Natural killer cell (primary cell): ENCODE results near the gene LRRC4. TPM values are rescaled to one million over a fixed set of nuclear protein-coding genes. Genes with fewer than 3 reads are reported as not detected.

ENCODE experiments used
- ATAC-seq, 3 donors: fragments of 150-1000 bp in 2 of 3; fragments of 200-7000 bp in 1 of 3; cut with Tn5 transposase; 1 replicate in 1 of 3; 2 replicates in 2 of 3; pipeline ENCODE4 v1.10.0; 2021; ENCODE audit warnings: mild to moderate bottlenecking in 2 of 3, moderate library complexity in 2 of 3
- DNase-seq, 2 donors: peaks; one replicate each; pipeline versions ENCODE4 v3.0.0 to v3.0.0-alpha.2; 2013 to 2021; ENCODE audit warnings: mixed read lengths in 1 of 2
- H3K27ac ChIP-seq: one replicate; pipeline ENCODE4 v1.5.1; 2013; ENCODE audit warnings: mild to moderate bottlenecking, low read length
- H3K27me3 ChIP-seq: one replicate; pipeline ENCODE4 v1.6.1; 2013; ENCODE audit warnings: low read length; ENCODE audit not compliant: control insufficient read depth, insufficient read depth
- H3K36me3 ChIP-seq: one replicate; pipeline ENCODE4 v1.6.1; 2013; ENCODE audit warnings: low read length; ENCODE audit not compliant: control insufficient read depth, insufficient read depth
- H3K4me1 ChIP-seq: one replicate; pipeline ENCODE4 v1.6.1; 2013; ENCODE audit warnings: low read length; ENCODE audit not compliant: control insufficient read depth, insufficient read depth
- H3K4me3 ChIP-seq: one replicate; pipeline ENCODE4 v1.5.1; 2013; ENCODE audit warnings: low read length
- H3K9me3 ChIP-seq: one replicate; pipeline ENCODE4 v1.6.1; 2013; ENCODE audit warnings: low read length; ENCODE audit not compliant: control insufficient read depth, insufficient read depth
- H3K27ac Mint-ChIP-seq, 2 donors: one replicate each; pipeline ENCODE4 v1.8.0; 2022; ENCODE audit warnings: mild to moderate bottlenecking in 2 of 2, mixed read lengths in 2 of 2, moderate library complexity in 1 of 2
- H3K27me3 Mint-ChIP-seq, 2 donors: one replicate each; pipeline ENCODE4 v1.8.0; 2022; ENCODE audit warnings: low read depth in 2 of 2, mixed read lengths in 2 of 2
- H3K36me3 Mint-ChIP-seq: one replicate; pipeline ENCODE4 v1.8.0; 2022; ENCODE audit warnings: mixed read lengths
- H3K4me1 Mint-ChIP-seq, 2 donors: one replicate each; pipeline ENCODE4 v1.8.0; 2022; ENCODE audit warnings: mixed read lengths in 2 of 2
- H3K4me3 Mint-ChIP-seq: one replicate; pipeline ENCODE4 v1.8.0; 2022; ENCODE audit warnings: mild to moderate bottlenecking, moderate library complexity, mixed read lengths
- H3K9me3 Mint-ChIP-seq, 2 donors: one replicate each; pipeline ENCODE4 v1.8.0; 2022; ENCODE audit warnings: mixed read lengths in 2 of 2
- WGBS: methylation state at CpG from one replicate; pipeline ENCODE4 v1.1.7; 2013; ENCODE audit warnings: missing lambda C conversion rate; ENCODE audit not compliant: insufficient coverage; 5-methylcytosine and 5-hydroxymethylcytosine counted together
- intact Hi-C: fragments of 100-400 bp; cut with micrococcal nuclease; formaldehyde crosslinking; loops from one replicate; pipeline ENCODE4 v1.14.2; 2022
- total RNA-seq, 4 donors: library from RNA; stranded (reverse); fragments of 120-200 nt in 1 of 4; gene quantifications; one replicate each; pipeline versions ENCODE4 v1.2.3 to v1.2.4, GENCODE V29; 2013 to 2022
- TF ChIP-seq, protein P1 (sequence below): fragments of 200-600 bp; IDR thresholded peaks from one replicate; pipeline ENCODE4 v1.8.0; 2022; ENCODE audit warnings: antibody characterized with exemption

Gene LRRC4
- total RNA-seq, 3 donors from 2014 or later (not counting 1 experiment from before 2014, with no cell fraction given): 0.79 to 2.4 (median 1.8) TPM

DNA sequence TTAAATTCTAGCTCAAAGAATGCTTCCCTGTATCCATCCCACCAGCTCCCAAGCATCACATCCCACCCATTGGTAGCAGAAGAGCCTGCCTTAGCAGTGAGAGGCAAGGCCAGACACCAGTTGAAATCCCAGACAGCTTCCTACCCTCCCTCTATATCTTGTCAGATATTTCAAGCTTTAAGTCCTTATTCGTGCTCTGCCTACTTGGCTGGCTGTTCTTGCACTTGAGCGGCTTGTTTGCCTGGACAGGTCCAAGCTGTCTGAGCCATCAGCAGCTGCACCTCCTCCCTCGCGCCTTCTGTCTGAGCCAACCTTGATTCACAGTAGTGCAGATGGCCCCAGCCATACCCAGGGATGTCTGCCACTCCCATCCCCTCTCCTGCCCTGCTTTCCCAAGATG is 16.4 kb downstream of the LRRC4 start:
- Mint-ChIP-seq H3K4me1 (peaks cover 0 to 8% of the 10 kb centered on the region in 2 donors), H3K9me3 (no peaks in the 10 kb centered on the region), H3K36me3 (no peaks in the 10 kb centered on the region), H3K27me3 (no peaks in the 10 kb centered on the region), H3K27ac (no peak overlapping the region), H3K4me3 (no peak overlapping the region)
- Histone ChIP-seq H3K4me3 (no peak overlapping the region), H3K27me3 (no peaks in the 10 kb centered on the region), H3K4me1 (no peaks in the 10 kb centered on the region), H3K9me3 (no peaks in the 10 kb centered on the region), H3K36me3 (peaks cover 7% of the 10 kb centered on the region), H3K27ac (no peak overlapping the region)
- DNase-seq: no peak
- ATAC-seq: no peak
- TF ChIP-seq, protein P1, sequence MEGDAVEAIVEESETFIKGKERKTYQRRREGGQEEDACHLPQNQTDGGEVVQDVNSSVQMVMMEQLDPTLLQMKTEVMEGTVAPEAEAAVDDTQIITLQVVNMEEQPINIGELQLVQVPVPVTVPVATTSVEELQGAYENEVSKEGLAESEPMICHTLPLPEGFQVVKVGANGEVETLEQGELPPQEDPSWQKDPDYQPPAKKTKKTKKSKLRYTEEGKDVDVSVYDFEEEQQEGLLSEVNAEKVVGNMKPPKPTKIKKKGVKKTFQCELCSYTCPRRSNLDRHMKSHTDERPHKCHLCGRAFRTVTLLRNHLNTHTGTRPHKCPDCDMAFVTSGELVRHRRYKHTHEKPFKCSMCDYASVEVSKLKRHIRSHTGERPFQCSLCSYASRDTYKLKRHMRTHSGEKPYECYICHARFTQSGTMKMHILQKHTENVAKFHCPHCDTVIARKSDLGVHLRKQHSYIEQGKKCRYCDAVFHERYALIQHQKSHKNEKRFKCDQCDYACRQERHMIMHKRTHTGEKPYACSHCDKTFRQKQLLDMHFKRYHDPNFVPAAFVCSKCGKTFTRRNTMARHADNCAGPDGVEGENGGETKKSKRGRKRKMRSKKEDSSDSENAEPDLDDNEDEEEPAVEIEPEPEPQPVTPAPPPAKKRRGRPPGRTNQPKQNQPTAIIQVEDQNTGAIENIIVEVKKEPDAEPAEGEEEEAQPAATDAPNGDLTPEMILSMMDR: no peak
- intact Hi-C loops: no loop called here
- 98% methylated on average over 4 of the region's 4 CpGs for WGBS

DNA sequence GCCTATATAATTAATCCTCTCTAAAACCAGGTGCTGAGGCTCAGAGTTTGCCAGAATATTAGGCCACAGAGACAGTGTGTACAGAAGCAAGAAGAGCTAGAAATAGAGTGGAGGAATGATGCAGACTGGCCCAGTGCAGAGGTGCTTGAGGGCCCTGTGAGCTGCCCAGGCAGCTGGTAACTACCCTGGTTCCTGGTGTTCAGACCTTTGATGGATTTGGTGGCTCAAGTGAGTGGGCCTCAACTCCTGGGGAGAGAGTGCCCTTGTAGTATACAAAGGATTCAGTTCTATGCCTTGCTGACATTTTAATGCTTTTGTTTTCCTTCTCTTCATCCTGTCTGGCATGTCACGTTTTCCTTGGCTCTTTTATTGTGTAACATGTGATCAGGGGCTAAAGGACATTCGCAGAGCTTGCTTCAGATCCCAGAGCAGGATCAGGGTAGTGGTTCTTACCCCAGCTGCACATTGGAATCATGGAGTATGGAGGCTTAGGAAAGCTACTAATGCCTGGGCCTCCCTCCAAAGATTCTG is 20.0 kb downstream of the LRRC4 start:
- Mint-ChIP-seq H3K9me3 (no peaks in the 10 kb centered on the region), H3K4me3 (no peak overlapping the region), H3K27me3 (no peaks in the 10 kb centered on the region), H3K4me1 (peaks cover 0 to 5% of the 10 kb centered on the region in 2 donors), H3K27ac (no peak overlapping the region), H3K36me3 (no peaks in the 10 kb centered on the region)
- Histone ChIP-seq H3K4me1 (no peaks in the 10 kb centered on the region), H3K27me3 (no peaks in the 10 kb centered on the region), H3K27ac (no peak overlapping the region), H3K4me3 (no peak overlapping the region), H3K9me3 (no peaks in the 10 kb centered on the region), H3K36me3 (peaks cover 4% of the 10 kb centered on the region)
- intact Hi-C loops: no loop called here
- 100% methylated on average over 2 of the region's 2 CpGs for WGBS
- DNase-seq (no peak), ATAC-seq (no peak)
- TF ChIP-seq, protein P1: no peak

DNA sequence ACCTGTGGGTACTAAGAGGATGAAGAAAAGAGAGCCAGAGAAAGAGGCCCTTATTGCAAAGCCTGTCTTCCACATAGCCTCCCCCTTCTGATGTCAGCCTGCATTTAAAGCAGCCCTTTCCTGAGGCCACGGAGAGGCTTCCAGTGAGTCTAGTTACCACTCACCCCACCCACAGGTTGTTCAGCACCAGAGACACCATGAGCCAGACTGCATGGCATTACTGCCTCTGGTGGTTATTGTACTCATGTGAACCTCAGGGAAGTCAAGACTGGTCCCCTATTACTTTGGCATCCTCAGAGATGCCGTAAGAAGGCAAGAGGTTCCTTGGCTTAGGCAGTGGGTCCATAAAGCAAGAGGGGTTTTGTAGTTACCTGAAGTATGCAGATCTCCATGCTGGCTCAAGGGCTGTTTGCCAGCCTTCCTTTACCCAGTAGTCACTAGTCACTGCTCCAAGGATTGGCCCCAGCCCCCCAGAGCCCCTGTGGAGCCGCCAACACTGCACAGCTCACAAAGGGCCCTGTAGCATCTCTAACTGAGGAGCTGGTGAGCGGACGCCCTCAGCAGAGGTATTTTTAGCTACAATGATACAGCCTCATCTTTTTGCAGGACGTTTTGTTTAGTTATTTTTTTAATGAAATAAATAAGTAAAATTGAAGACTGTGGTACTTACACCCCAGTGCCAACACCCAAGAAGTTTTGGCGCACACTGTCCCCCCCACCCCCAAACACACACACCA is 20.7 kb downstream of the LRRC4 start:
- Mint-ChIP-seq H3K27me3 (no peaks in the 10 kb centered on the region), H3K9me3 (no peaks in the 10 kb centered on the region), H3K4me1 (peaks cover 0 to 5% of the 10 kb centered on the region in 2 donors), H3K27ac (no peak overlapping the region), H3K36me3 (no peaks in the 10 kb centered on the region), H3K4me3 (no peak overlapping the region)
- Histone ChIP-seq H3K9me3 (no peaks in the 10 kb centered on the region), H3K36me3 (peaks cover 5% of the 10 kb centered on the region), H3K4me1 (no peaks in the 10 kb centered on the region), H3K27ac (no peak overlapping the region), H3K27me3 (no peaks in the 10 kb centered on the region), H3K4me3 (no peak overlapping the region)
- TF ChIP-seq, protein P1: no peak
- ATAC-seq: no peak
- WGBS: 95% methylated on average over 5 of the region's 7 CpGs
- DNase-seq: no peak
- intact Hi-C loops: no loop called here
